H1 (cell line): ENCODE results near the gene MXRA8. TPM values are rescaled to one million over a fixed set of nuclear protein-coding genes. Genes with fewer than 3 reads are reported as not detected.
A peak's percentile ranks its signal among the peaks of the same experiment; 100 is the strongest.

Source experiments
- ATF2 ChIP-seq: IDR thresholded peaks from 2 replicates; pipeline ENCODE4 v1.6.1; 2012; ENCODE audit warnings: low read length, inconsistent platforms
- BCL11A ChIP-seq, 2 experiments: IDR thresholded peaks; one replicate each; pipeline ENCODE4 v1.6.1; 2011; ENCODE audit warnings: low read depth in 2 of 2, low read length in 2 of 2, mild to moderate bottlenecking in 2 of 2
- CHD2 ChIP-seq: IDR thresholded peaks from 2 replicates; pipeline ENCODE4 v1.6.1; 2012; ENCODE audit warnings: low read length, improper control_type of control experiment
- CTCF ChIP-seq, 3 experiments: IDR thresholded peaks; 1 replicate in 2 of 3; 2 replicates in 1 of 3; pipeline versions ENCODE4 v1.5.1 to v1.6.1; 2011; ENCODE audit warnings: low read length in 3 of 3, mild to moderate bottlenecking in 3 of 3, inconsistent platforms in 2 of 3, low read depth in 1 of 3, moderate library complexity in 1 of 3; ENCODE audit not compliant: insufficient read depth in 1 of 3; ENCODE audit errors: control extremely low read depth in 1 of 3
- E2F6 ChIP-seq: IDR thresholded peaks from 2 replicates; pipeline ENCODE4 v1.6.1; 2012; ENCODE audit warnings: inconsistent platforms
- EGR1 ChIP-seq: IDR thresholded peaks from 2 replicates; pipeline ENCODE4 v1.6.1; 2011; ENCODE audit warnings: low read depth, low read length, borderline replicate concordance
- HDAC2 ChIP-seq, 2 experiments: fragments of 300-600 bp in 1 of 2; sonication (generic) in 1 of 2; IDR thresholded peaks; 2 replicates each; pipeline ENCODE4 v1.6.1; 2011 to 2012; ENCODE audit warnings: low read depth in 2 of 2, low read length in 2 of 2, mild to moderate bottlenecking in 2 of 2, moderate library complexity in 2 of 2, borderline replicate concordance in 1 of 2, inconsistent platforms in 1 of 2
- HDAC6 ChIP-seq: IDR thresholded peaks from one replicate; pipeline ENCODE4 v1.7.1; 2012; ENCODE audit warnings: low read depth, mild to moderate bottlenecking, inconsistent platforms, low read length, moderate library complexity
- NANOG ChIP-seq: IDR thresholded peaks from 2 replicates; pipeline ENCODE4 v1.6.1; 2011; ENCODE audit warnings: low read length, low read depth, mild to moderate bottlenecking, inconsistent platforms; ENCODE audit not compliant: insufficient read depth, poor library complexity, severe bottlenecking
- PHF8 ChIP-seq: fragments of 200-600 bp; sonication (generic); conservative IDR thresholded peaks from 2 replicates; pipeline ENCODE4 v1.7.1; 2012; ENCODE audit warnings: low read depth, mild to moderate bottlenecking, inconsistent platforms, low read length, moderate library complexity
- RAD21 ChIP-seq, 2 experiments: IDR thresholded peaks in 1 of 2; conservative IDR thresholded peaks in 1 of 2; 2 replicates each; pipeline ENCODE4 v1.6.1; 2011; ENCODE audit warnings: low read depth in 2 of 2, low read length in 2 of 2, improper control_type of control experiment in 1 of 2, inconsistent platforms in 1 of 2, mild to moderate bottlenecking in 1 of 2, moderate library complexity in 1 of 2
- RNF2 ChIP-seq: fragments of 200-900, 300-1000 bp; sonication (generic); IDR thresholded peaks from 2 replicates; pipeline ENCODE4 v1.7.1; 2016; ENCODE audit warnings: borderline replicate concordance, low read depth, mild to moderate bottlenecking, antibody characterized with exemption, low read length; ENCODE audit not compliant: poor library complexity, severe bottlenecking; ENCODE audit errors: missing control alignments
- RXRA ChIP-seq: IDR thresholded peaks from 2 replicates; pipeline ENCODE4 v1.6.1; 2011; ENCODE audit warnings: low read depth, mild to moderate bottlenecking, low read length, moderate library complexity; ENCODE audit not compliant: insufficient read depth
- SAP30 ChIP-seq: fragments of 300-600 bp; sonication (generic); IDR thresholded peaks from 2 replicates; pipeline ENCODE4 v1.7.1; 2012; ENCODE audit warnings: low read length, moderate library complexity, mild to moderate bottlenecking, inconsistent platforms; ENCODE audit not compliant: insufficient read depth, insufficient replicate concordance
- TBP ChIP-seq: IDR thresholded peaks from 2 replicates; pipeline ENCODE4 v1.6.1; 2011; ENCODE audit warnings: low read depth, low read length, improper control_type of control experiment
- TCF12 ChIP-seq: IDR thresholded peaks from 2 replicates; pipeline ENCODE4 v1.6.1; 2011; ENCODE audit warnings: low read depth, mild to moderate bottlenecking, low read length
- TEAD4 ChIP-seq: IDR thresholded peaks from 2 replicates; pipeline ENCODE4 v1.6.1; 2012; ENCODE audit warnings: low read depth, low read length, inconsistent platforms, mixed read lengths
- YY1 ChIP-seq: IDR thresholded peaks from 2 replicates; pipeline ENCODE4 v1.6.1; 2011; ENCODE audit warnings: low read depth, mild to moderate bottlenecking, low read length
- polyA plus RNA-seq, 7 experiments: library from polyadenylated mRNA; depleted of rRNA in 3 of 7; stranded (reverse) in 5 of 7; unstranded in 2 of 7; fragments of >200 nt in 5 of 7; fragments of 200-250 nt in 2 of 7; gene quantifications; 1 replicate in 5 of 7; 2 replicates in 1 of 7; 4 replicates in 1 of 7; pipeline versions ENCODE4 v1.2.1 to v1.2.3, GENCODE V29; 2011 to 2013; ENCODE audit warnings: missing spikeins in 2 of 7, mixed read lengths in 2 of 7
- total RNA-seq: library from RNA; stranded (reverse); fragmentation: NEBNext Ultra II Directional; extraction: Animal tissue kit (Norgen Biotek cat#: 25700); gene quantifications from 2 replicates; pipeline ENCODE4 v1.2.1, GENCODE V29; 2021

MXRA8 gene
- total and polyA plus RNA-seq, 2 of the 8 experiments (the other 6 are each of a cell fraction or from before 2014, with no cell fraction given): 10.5 to 17.2 TPM

GRCh38 chr1:1334835-1335234, 23.5 kb downstream of the MXRA8 start (continued):
- TF ChIP-seq TBP: no peak; the same call in 1 of the 2 replicates
- TF ChIP-seq PHF8: no peak
- peak; percentile 75; the same call in 1 of the 2 replicates for TF ChIP-seq EGR1
- no peak for TF ChIP-seq HDAC6
- TF ChIP-seq E2F6: no peak
- TF ChIP-seq BCL11A (IDR thresholded peaks at IDR 0.05; ENCODE audit: low read depth in 2 of 2, low read length in 2 of 2): no peak
- peak; percentile 90 for TF ChIP-seq SAP30
- no peak for TF ChIP-seq TEAD4
- no peak for TF ChIP-seq CHD2
- no peak for TF ChIP-seq RXRA
- TF ChIP-seq RAD21 (IDR thresholded peaks at IDR 0.05 in 1 of 2, conservative IDR thresholded peaks at IDR 0.05 in 1 of 2; ENCODE audit: low read depth in 2 of 2, low read length in 2 of 2): peak in 1 of 2 experiments; percentile 25; a peak in 1 of 4 replicates
- peak; percentile 99 to 100 for TF ChIP-seq HDAC2 (IDR thresholded peaks at IDR 0.05; ENCODE audit: borderline replicate concordance in 1 of 2, low read depth in 2 of 2, low read length in 2 of 2)
- TF ChIP-seq CTCF (IDR thresholded peaks at IDR 0.05; ENCODE audit: control extremely low read depth in 1 of 3, insufficient read depth in 1 of 3, low read depth in 1 of 3, low read length in 3 of 3): peak in 1 of 3 experiments; percentile 8; a peak in 1 of 4 replicates
- peak; percentile 35 for TF ChIP-seq NANOG
- 0 out of 2 replicates have a peak, but pooled peaks have one; percentile 39 for TF ChIP-seq TCF12
- TF ChIP-seq RNF2: no peak
- no peak for TF ChIP-seq YY1
- peak; percentile 86; the same call in 1 of the 2 replicates for TF ChIP-seq ATF2
